ENCODE data around the gene ANKRD29. TPM values are rescaled to one million over a fixed set of nuclear protein-coding genes. Genes with fewer than 3 reads are reported as not detected.

ANKRD29 gene
- total RNA-seq: 0.27 and 0.85 TPM in 2 replicates

GRCh38 chr18:23662309-23663263 lies at the start of gene ANKRD29:
ANKRD29 (minus strand) TSS chr18:23662911; CDS start chr18:23662730, 181 bp downstream.

GRCh38 chr18:23689031-23689615 lies 26.4 kb upstream of the ANKRD29 start, which contains the start of gene LAMA3:
LAMA3 (plus strand) TSS chr18:23689453; CDS start chr18:23689684, 231 bp downstream.

DNA sequence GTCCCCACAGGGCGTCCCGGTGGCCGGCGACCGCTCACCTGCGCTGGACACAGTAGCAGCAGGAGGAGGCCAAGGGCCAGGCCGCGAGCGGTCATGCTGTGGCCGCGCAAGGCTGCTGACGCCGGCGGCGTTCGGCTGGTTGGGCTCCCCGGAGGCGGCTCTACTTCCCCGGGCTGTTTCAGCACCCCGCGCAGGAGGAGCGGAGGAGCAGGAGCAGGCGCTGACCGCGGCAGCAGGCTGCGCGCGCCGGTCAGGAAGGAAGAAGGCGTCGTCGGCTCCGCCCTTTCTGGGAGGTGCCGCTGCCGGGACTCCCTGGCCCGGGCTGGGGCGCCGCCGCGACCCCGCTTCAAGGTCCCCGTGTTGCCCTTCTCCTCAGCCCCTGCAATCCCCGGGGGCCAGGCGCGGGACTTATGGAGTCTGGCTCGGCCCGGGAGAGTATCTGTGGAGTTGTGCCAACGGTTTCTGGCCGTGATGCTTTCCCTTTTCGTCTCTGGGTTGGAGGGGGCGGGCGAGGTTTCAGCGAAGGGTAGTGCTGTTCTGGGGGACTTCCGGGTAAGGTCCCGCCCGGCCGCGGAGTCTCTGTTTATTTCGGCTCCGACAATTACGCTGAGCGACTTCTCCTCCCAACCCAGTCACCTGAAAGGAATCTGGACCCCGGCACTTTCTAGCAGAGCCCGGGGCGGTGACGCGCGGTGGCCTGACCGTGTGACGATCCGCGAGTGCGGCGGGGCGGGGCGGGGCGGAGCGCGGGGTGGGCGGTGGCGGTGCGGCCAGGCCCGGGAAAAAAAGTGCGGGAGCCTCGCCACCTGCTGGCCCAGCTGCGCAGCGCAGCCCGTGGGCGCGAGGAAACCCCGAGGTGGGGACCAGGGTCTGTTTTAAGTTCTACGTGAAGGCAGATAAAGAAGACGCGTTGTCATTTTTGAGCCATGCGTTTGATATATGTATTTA lies 76.2 kb downstream of the ANKRD29 start, which contains the start of gene NPC1:
NPC1 (minus strand) TSS at position 258 of the 948 bp plus-strand sequence; CDS start at position 95, 163 bp downstream.

Other genes with a start within 250 kb of the ANKRD29 start
- gene RIOK3, start 209.6 kb downstream of the ANKRD29 start, total RNA-seq: 51.3 and 76.0 TPM in 2 replicates
- 19.3 and 23.3 TPM in 2 replicates for gene RMC1, start 159.4 kb downstream of the ANKRD29 start, total RNA-seq
- 24.7 and 33.8 TPM in 2 replicates for gene NPC1, start 76.4 kb downstream of the ANKRD29 start, total RNA-seq
- 3.0 and 3.1 TPM in 2 replicates for gene LAMA3, start 26.5 kb upstream of the ANKRD29 start, total RNA-seq

All from endothelial cell of coronary artery (primary cell).